GM23248 (cell line): ENCODE measurements around the gene CUL4B. TPM values are rescaled to one million over a fixed set of nuclear protein-coding genes. Genes with fewer than 3 reads are reported as not detected.
A peak's percentile ranks its signal among the peaks of the same experiment; 100 is the strongest.
"Not testable (repeated sequence)": the region's sequence is repeated elsewhere in the genome, so short reads cannot be mapped to it uniquely, and the experiment has no call there.

Experiments
- DNase-seq: peaks from one replicate; pipeline ENCODE4 v3.0.0-alpha.2; 2015
- H2AFZ ChIP-seq: fragments of 200-600 bp; sonication (generic); 2 replicates; pipeline ENCODE4 v1.6.1; 2016; ENCODE audit warnings: antibody characterized with exemption
- H3F3A ChIP-seq: fragments of 200-600 bp; sonication (generic); 2 replicates; pipeline ENCODE4 v1.6.1; 2016; ENCODE audit warnings: mild to moderate bottlenecking, antibody characterized with exemption, mixed run types; ENCODE audit not compliant: insufficient read depth
- H3K27ac ChIP-seq: fragments of 200-600 bp; sonication (generic); 2 replicates; pipeline ENCODE4 v1.5.1; 2016; ENCODE audit warnings: mild to moderate bottlenecking
- H3K27me3 ChIP-seq: fragments of 200-600 bp; sonication (generic); replicated peaks from 2 replicates; pipeline ENCODE4 v1.6.1; 2016; ENCODE audit warnings: mild to moderate bottlenecking; ENCODE audit not compliant: insufficient read depth
- H3K36me3 ChIP-seq: fragments of 200-600 bp; sonication (generic); 2 replicates; pipeline ENCODE4 v1.6.1; 2016; ENCODE audit warnings: low read depth, mild to moderate bottlenecking
- H3K4me1 ChIP-seq: fragments of 200-600 bp; sonication (generic); 2 replicates; pipeline ENCODE4 v1.6.1; 2016; ENCODE audit warnings: mild to moderate bottlenecking; ENCODE audit not compliant: insufficient read depth
- H3K4me2 ChIP-seq: fragments of 200-600 bp; sonication (generic); one replicate; pipeline ENCODE4 v1.6.1; 2016; ENCODE audit warnings: mild to moderate bottlenecking; ENCODE audit not compliant: unreplicated experiment
- H3K4me3 ChIP-seq: fragments of 200-600 bp; sonication (generic); 2 replicates; pipeline ENCODE4 v1.5.1; 2016; ENCODE audit warnings: mild to moderate bottlenecking
- H3K79me2 ChIP-seq: fragments of 200-600 bp; sonication (generic); 2 replicates; pipeline ENCODE4 v1.6.1; 2016; ENCODE audit warnings: mild to moderate bottlenecking; ENCODE audit not compliant: insufficient read depth
- H3K9ac ChIP-seq: fragments of 200-600 bp; sonication (generic); 2 replicates; pipeline ENCODE4 v1.6.1; 2016; ENCODE audit warnings: mild to moderate bottlenecking
- H3K9me2 ChIP-seq: fragments of 200-600 bp; sonication (generic); 2 replicates; pipeline ENCODE4 v1.6.1; 2016; ENCODE audit warnings: mixed run types, mild to moderate bottlenecking, moderate library complexity; ENCODE audit not compliant: insufficient read depth
- H3K9me3 ChIP-seq: fragments of 200-600 bp; sonication (generic); one replicate; pipeline ENCODE4 v1.6.1; 2017; ENCODE audit warnings: low read depth
- H4K20me1 ChIP-seq: fragments of 200-600 bp; sonication (generic); 2 replicates; pipeline ENCODE4 v1.6.0; 2016; ENCODE audit not compliant: insufficient read depth
- EZH2 ChIP-seq: fragments of 200-600 bp; sonication (generic); IDR thresholded peaks from 2 replicates; pipeline ENCODE4 v1.6.1; 2018; ENCODE audit warnings: antibody characterized with exemption, mild to moderate bottlenecking; ENCODE audit not compliant: insufficient read depth, poor library complexity, severe bottlenecking
- EZH2phosphoT487 ChIP-seq: fragments of 200-600 bp; sonication (generic); IDR thresholded peaks from 2 replicates; pipeline ENCODE4 v1.6.1; 2018; ENCODE audit warnings: antibody characterized with exemption, moderate library complexity, mild to moderate bottlenecking, low read depth; ENCODE audit not compliant: insufficient read depth
- WGBS, 2 experiments: methylation state at CpG; one replicate each; pipeline ENCODE4 v1.1.6; 2015 to 2017; ENCODE audit warnings: low lambda C conversion rate in 2 of 2, low coverage in 1 of 2; ENCODE audit errors: missing lambda C conversion rate in 2 of 2; 5-methylcytosine and 5-hydroxymethylcytosine counted together
- in situ Hi-C: fragments of 300-500 bp; cut with MboI; formaldehyde crosslinking; loops from 2 replicates; pipeline ENCODE4 v1.15.0; 2020
- polyA plus RNA-seq: library from polyadenylated mRNA; unstranded; fragments of >200 nt; fragmentation: Nextera tagmentation; extraction: Ambion mirVana; gene quantifications from 2 replicates; pipeline ENCODE4 v1.2.1, GENCODE V29; 2016
- total RNA-seq: library from RNA; depleted of rRNA; stranded (reverse); fragments of >200 nt; shearing (Covaris generic); gene quantifications from 2 replicates; pipeline ENCODE4 v1.2.3, GENCODE V29; 2014

The CUL4B gene
- total and polyA plus RNA-seq, 2 experiments from 2014 or later = 158 TPM

- WGBS, 2 experiments = 61 to 63% methylated on average over 3 to 4 of the region's 4 CpGs
These were observed 61.3 kb downstream of the CUL4B start for GRCh38 chrX:120499301-120500072.

GRCh38 chrX:120490119-120490518 lies 70.6 kb downstream of the CUL4B start:
- H3K27me3 ChIP-seq = not testable (repeated sequence)

More at GRCh38 chrX:120499301-120500072, 61.3 kb downstream of the CUL4B start:
- DNase-seq = peak; percentile 20
- Histone ChIP-seq H3K79me2 (no peaks in the 10 kb centered on the region), H3K9me2 (no peaks in the 10 kb centered on the region), H3K27me3 (no peaks in the 10 kb centered on the region), H3K36me3 (no peaks in the 10 kb centered on the region), H4K20me1 (no peaks in the 10 kb centered on the region), H3K9ac (no peak overlapping the region), H3K27ac (no peak overlapping the region), H3K4me2 (no peak overlapping the region), H2AFZ (peak overlapping the region; percentile 53), H3K4me3 (no peak overlapping the region), H3K4me1 (no peaks in the 10 kb centered on the region), H3F3A (no peaks in the 10 kb centered on the region), H3K9me3 (no peaks in the 10 kb centered on the region)
- in situ Hi-C loops = no loop called here
- no peak for TF ChIP-seq EZH2phosphoT487
- no peak for TF ChIP-seq EZH2

GRCh38 chrX:120486786-120487185 lies 74.0 kb downstream of the CUL4B start:
- 79 to 83% methylated on average over 9 of the region's 9 CpGs for WGBS, 2 experiments
- in situ Hi-C loops = no loop called here
- no peak overlapping the region for H2AFZ ChIP-seq
- H3K79me2 ChIP-seq = no peaks in the 10 kb centered on the region
- no peaks in the 10 kb centered on the region for H3K9me2 ChIP-seq
- TF ChIP-seq EZH2phosphoT487 (no peak), EZH2 (no peak)
- H3K4me1 ChIP-seq = peaks cover 4% of the 10 kb centered on the region; the same call in 1 of the 2 replicates
- H3K36me3 ChIP-seq = no peaks in the 10 kb centered on the region
- H4K20me1 ChIP-seq = no peaks in the 10 kb centered on the region
- no peaks in the 10 kb centered on the region for H3K9me3 ChIP-seq
- no peak overlapping the region for H3K27ac ChIP-seq
- no peak overlapping the region for H3K4me3 ChIP-seq
- no peak overlapping the region for H3K4me2 ChIP-seq
- no peaks in the 10 kb centered on the region for H3K27me3 ChIP-seq
- no peak overlapping the region for H3K9ac ChIP-seq
- 0 out of 2 replicates have a peak, but pooled peaks cover 5% of the 10 kb centered on the region for H3F3A ChIP-seq
- DNase-seq = no peak

More at GRCh38 chrX:120490119-120490518, 70.6 kb downstream of the CUL4B start:
- H3K9ac ChIP-seq, DNase-seq, H2AFZ ChIP-seq, H3K4me2 ChIP-seq, H3F3A ChIP-seq, H3K36me3 ChIP-seq, H3K9me3 ChIP-seq, H3K79me2 ChIP-seq, H3K4me3 ChIP-seq, H3K27ac ChIP-seq, in situ Hi-C loops, H3K9me2 ChIP-seq, H3K4me1 ChIP-seq, H4K20me1 ChIP-seq: not testable (repeated sequence)
- WGBS, 2 experiments = 81% methylated on average over 2 of the region's 2 CpGs; no CpG with 5 or more reads in 1 of the 2 experiments

GRCh38 chrX:120485638-120486520 lies 74.9 kb downstream of the CUL4B start:
- Histone ChIP-seq H3K79me2 (no peaks in the 10 kb centered on the region), H3K27ac (peak overlapping the region; percentile 89), H3K9me2 (no peaks in the 10 kb centered on the region), H3F3A (0 out of 2 replicates have a peak, but pooled peaks cover 5% of the 10 kb centered on the region), H4K20me1 (no peaks in the 10 kb centered on the region), H3K4me2 (peak overlapping the region; percentile 90), H3K9ac (peak overlapping the region; percentile 92), H3K4me1 (peaks cover 4% of the 10 kb centered on the region; the same call in 1 of the 2 replicates), H3K9me3 (no peaks in the 10 kb centered on the region), H3K36me3 (no peaks in the 10 kb centered on the region), H3K27me3 (no peaks in the 10 kb centered on the region), H3K4me3 (peak overlapping the region; percentile 83), H2AFZ (peak overlapping the region; percentile 96)
- TF ChIP-seq EZH2 = no peak
- no peak for TF ChIP-seq EZH2phosphoT487
- WGBS, 2 experiments = 1 to 3% methylated on average over 26 to 32 of the region's 39 CpGs
- peak; percentile 82 for DNase-seq
- in situ Hi-C loops = no loop called here
